OCI-LY7 (cell line): ENCODE results near the gene SHOC2.

ENCODE experiments used
- EZH2phosphoT487 ChIP-seq: fragments of 200-600 bp; sonication (generic); IDR thresholded peaks from 2 replicates; pipeline ENCODE4 v1.6.1; 2018; ENCODE audit warnings: low read depth, borderline replicate concordance, mild to moderate bottlenecking, mixed run types, antibody characterized with exemption, low read length, moderate library complexity, mixed read lengths
- TF ChIP-seq, protein P1 (sequence below): fragments of 200-600 bp; sonication (generic); conservative IDR thresholded peaks from 2 replicates; pipeline ENCODE4 v1.5.1; 2014; ENCODE audit warnings: mild to moderate bottlenecking, antibody characterized with exemption, low read length, moderate library complexity, mixed read lengths

DNA sequence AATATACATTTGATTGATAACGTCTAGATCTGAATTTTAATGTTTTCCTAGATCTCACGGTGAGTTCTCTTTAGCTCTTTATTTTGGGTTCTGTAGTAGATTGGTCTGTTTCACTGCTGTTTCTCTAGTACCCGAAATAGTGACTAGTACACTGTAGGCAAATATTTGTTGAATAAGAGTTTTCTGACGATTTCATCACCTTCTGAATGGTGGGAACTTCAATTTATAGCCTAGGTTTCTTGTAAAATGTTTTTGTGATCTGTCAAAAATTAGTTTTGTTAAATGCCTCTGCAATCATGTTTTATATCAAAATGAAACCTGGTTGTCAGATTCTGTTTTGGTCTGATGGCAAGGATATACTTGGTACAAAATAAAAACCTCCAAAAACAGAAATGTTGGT lies 37.5 kb upstream of the SHOC2 start:
- TF ChIP-seq, protein P1, sequence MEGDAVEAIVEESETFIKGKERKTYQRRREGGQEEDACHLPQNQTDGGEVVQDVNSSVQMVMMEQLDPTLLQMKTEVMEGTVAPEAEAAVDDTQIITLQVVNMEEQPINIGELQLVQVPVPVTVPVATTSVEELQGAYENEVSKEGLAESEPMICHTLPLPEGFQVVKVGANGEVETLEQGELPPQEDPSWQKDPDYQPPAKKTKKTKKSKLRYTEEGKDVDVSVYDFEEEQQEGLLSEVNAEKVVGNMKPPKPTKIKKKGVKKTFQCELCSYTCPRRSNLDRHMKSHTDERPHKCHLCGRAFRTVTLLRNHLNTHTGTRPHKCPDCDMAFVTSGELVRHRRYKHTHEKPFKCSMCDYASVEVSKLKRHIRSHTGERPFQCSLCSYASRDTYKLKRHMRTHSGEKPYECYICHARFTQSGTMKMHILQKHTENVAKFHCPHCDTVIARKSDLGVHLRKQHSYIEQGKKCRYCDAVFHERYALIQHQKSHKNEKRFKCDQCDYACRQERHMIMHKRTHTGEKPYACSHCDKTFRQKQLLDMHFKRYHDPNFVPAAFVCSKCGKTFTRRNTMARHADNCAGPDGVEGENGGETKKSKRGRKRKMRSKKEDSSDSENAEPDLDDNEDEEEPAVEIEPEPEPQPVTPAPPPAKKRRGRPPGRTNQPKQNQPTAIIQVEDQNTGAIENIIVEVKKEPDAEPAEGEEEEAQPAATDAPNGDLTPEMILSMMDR, result no peak
- TF ChIP-seq EZH2phosphoT487, result no peak
